Transverse colon (tissue), 4 donors: Measurements from ENCODE around the gene STEAP1B. TPM values are rescaled to one million over a fixed set of nuclear protein-coding genes. Genes with fewer than 3 reads are reported as not detected.

Source experiments
- DNase-seq: peaks from one replicate; pipeline ENCODE4 v3.0.0-alpha.2; 2019
- H3K27ac ChIP-seq, 4 donors: fragments of 200-600 bp; sonication (generic); 2 replicates each; pipeline ENCODE4 v1.5.1; 2016 to 2018; ENCODE audit warnings: inconsistent platforms in 4 of 4
- H3K27me3 ChIP-seq: fragments of 200-600 bp; sonication (generic); 2 replicates; pipeline ENCODE4 v1.5.1; 2017; ENCODE audit warnings: inconsistent platforms
- H3K36me3 ChIP-seq, 4 donors: fragments of 200-600 bp; sonication (generic); 2 replicates each; pipeline ENCODE4 v1.5.1; 2017 to 2019; ENCODE audit warnings: inconsistent platforms in 4 of 4
- H3K4me1 ChIP-seq, 4 donors: fragments of 200-600 bp; sonication (generic); 2 replicates each; pipeline ENCODE4 v1.5.1; 2017 to 2020; ENCODE audit warnings: inconsistent platforms in 4 of 4
- H3K4me3 ChIP-seq, 4 donors: fragments of 200-600 bp; sonication (generic); 1 replicate in 1 of 4; 2 replicates in 3 of 4; pipeline versions ENCODE4 v1.5.1 to v1.6.1; 2017 to 2019; ENCODE audit warnings: inconsistent platforms in 4 of 4
- H3K9me3 ChIP-seq, 2 donors: fragments of 200-600 bp; sonication (generic); 2 replicates each; pipeline ENCODE4 v1.5.1; 2017 to 2019; ENCODE audit warnings: inconsistent platforms in 2 of 2
- EP300 ChIP-seq: sonication (generic); formaldehyde crosslinking; IDR thresholded peaks from one replicate; pipeline ENCODE4 v1.6.1; 2017; ENCODE audit warnings: antibody characterized with exemption, low read depth
- POLR2A ChIP-seq: fragments of 450-650 bp; IDR thresholded peaks from one replicate; pipeline ENCODE4 v1.6.1; 2016; ENCODE audit warnings: antibody characterized with exemption, mild to moderate bottlenecking, moderate library complexity
- POLR2AphosphoS5 ChIP-seq, 3 donors: sonication (generic); formaldehyde crosslinking; IDR thresholded peaks; one replicate each; pipeline ENCODE4 v1.6.1; 2016; ENCODE audit warnings: antibody characterized with exemption in 3 of 3
- WGBS, 2 donors: methylation state at CpG; one replicate each; pipeline ENCODE4 v1.1.5; 2018; ENCODE audit warnings: low coverage in 1 of 2; 5-methylcytosine and 5-hydroxymethylcytosine counted together
- in situ Hi-C, 4 donors: fragments of 200-750 bp; cut with MboI; loops; one replicate each; pipeline versions ENCODE4 v1.15.0 to v1.15.1; 2017; ENCODE audit warnings: low sequenced_read_pairs in 3 of 4, low pct_ligation_motif_present in 1 of 4, low pct_unique_long_range_greater_than_20kb in 1 of 4
- intact Hi-C: fragments of 100-400 bp; cut with DNase I; formaldehyde crosslinking; loops from one replicate; pipeline ENCODE4 v1.15.1; 2023; ENCODE audit warnings: low total_unique reads
- total RNA-seq, 4 donors: library from RNA; depleted of rRNA; stranded (reverse); fragments of >200 nt; gene quantifications; one replicate each; pipeline ENCODE4 v1.1.0, GENCODE V29; 2016
- TF ChIP-seq, protein P1 (sequence below), 5 experiments: fragments of 200-600 bp in 3 of 5; fragments of 450-650 bp in 2 of 5; sonication (generic) in 3 of 5; IDR thresholded peaks; 1 replicate in 2 of 5; 2 replicates in 3 of 5; pipeline ENCODE4 v1.5.1; 2016 to 2017; ENCODE audit warnings: antibody characterized with exemption in 5 of 5, inconsistent platforms in 3 of 5, mild to moderate bottlenecking in 2 of 5, moderate library complexity in 1 of 5

The STEAP1B gene
- total RNA-seq, 4 donors from 2014 or later, result 0.64 to 3.7 TPM; not detected in 2

- no peak for DNase-seq
- in situ Hi-C loops (no loop called here), intact Hi-C loops (no loop called here)
- no peaks in the 10 kb centered on the region for H3K9me3 ChIP-seq
- no peaks in the 10 kb centered on the region for H3K36me3 ChIP-seq
- H3K27ac ChIP-seq, result no peak overlapping the region
- TF ChIP-seq POLR2AphosphoS5 (IDR thresholded peaks at IDR 0.05), result no peak
- no peak for TF ChIP-seq POLR2A
- no peaks in the 10 kb centered on the region for H3K27me3 ChIP-seq
- WGBS, 2 donors, result 54 to 79% methylated on average over 4 to 10 of the region's 10 CpGs
- no peaks in the 10 kb centered on the region for H3K4me1 ChIP-seq
- no peak overlapping the region for H3K4me3 ChIP-seq
Measured at GRCh38 chr7:22400150-22400814, 99.7 kb downstream of the STEAP1B start.

DNA sequence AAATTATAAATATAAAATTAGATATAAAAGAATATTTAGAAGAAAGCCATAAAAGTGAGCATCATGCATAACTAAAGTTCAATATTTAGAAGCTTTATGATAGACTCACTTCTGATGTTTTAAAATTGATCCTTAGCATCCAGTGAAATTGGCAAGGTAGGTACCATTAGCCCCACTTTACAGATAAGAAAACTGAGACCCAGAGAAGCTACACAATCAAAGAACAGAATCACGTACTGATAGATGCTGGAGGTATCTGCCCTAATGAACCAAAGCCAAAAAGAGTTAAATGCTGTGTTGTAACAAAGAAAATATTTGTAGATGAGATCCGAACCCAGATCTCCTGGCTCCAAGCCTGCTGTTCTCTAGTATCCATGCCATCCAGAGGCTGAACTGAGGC, 100.4 kb downstream of the STEAP1B start:
- H3K27me3 ChIP-seq, result no peaks in the 10 kb centered on the region
- intact Hi-C loops, result no loop called here

DNA sequence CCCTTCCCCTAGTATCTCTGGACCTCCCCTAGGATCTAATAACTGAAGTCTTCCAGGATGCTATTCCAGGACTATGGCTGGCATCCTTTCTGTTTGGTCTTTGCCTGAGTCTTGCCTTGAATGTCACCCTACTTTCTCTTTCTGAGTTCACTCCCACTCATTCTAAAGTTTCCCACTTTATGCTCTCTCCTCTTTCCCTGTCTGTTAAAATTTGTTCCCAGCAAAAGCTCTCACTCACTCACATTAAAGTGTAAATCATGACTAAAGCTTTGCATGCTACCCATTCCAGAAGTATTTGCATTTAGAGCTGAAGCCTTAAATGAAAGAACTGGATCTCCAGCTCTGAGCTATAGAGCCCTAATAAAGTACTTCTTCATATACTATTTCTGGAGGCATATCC, 100.9 kb downstream of the STEAP1B start:
- in situ Hi-C loops (no loop called here), intact Hi-C loops (no loop called here)
- peaks cover 0 to 3% (median 2%) of the 10 kb centered on the region in 4 donors for H3K4me1 ChIP-seq
- H3K9me3 ChIP-seq, result no peaks in the 10 kb centered on the region
- H3K4me3 ChIP-seq, result no peak overlapping the region
- no peak overlapping the region for H3K27ac ChIP-seq
- no peak for DNase-seq
- no peaks in the 10 kb centered on the region for H3K36me3 ChIP-seq
- TF ChIP-seq EP300 (no peak), POLR2A (no peak), POLR2AphosphoS5 (IDR thresholded peaks at IDR 0.05) (no peak)
- TF ChIP-seq, protein P1, sequence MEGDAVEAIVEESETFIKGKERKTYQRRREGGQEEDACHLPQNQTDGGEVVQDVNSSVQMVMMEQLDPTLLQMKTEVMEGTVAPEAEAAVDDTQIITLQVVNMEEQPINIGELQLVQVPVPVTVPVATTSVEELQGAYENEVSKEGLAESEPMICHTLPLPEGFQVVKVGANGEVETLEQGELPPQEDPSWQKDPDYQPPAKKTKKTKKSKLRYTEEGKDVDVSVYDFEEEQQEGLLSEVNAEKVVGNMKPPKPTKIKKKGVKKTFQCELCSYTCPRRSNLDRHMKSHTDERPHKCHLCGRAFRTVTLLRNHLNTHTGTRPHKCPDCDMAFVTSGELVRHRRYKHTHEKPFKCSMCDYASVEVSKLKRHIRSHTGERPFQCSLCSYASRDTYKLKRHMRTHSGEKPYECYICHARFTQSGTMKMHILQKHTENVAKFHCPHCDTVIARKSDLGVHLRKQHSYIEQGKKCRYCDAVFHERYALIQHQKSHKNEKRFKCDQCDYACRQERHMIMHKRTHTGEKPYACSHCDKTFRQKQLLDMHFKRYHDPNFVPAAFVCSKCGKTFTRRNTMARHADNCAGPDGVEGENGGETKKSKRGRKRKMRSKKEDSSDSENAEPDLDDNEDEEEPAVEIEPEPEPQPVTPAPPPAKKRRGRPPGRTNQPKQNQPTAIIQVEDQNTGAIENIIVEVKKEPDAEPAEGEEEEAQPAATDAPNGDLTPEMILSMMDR (IDR thresholded peaks at IDR 0.05), result no peak
- no peaks in the 10 kb centered on the region for H3K27me3 ChIP-seq

More for the DNA sequence above, 100.4 kb downstream of the STEAP1B start:
- TF ChIP-seq POLR2A, result no peak
- TF ChIP-seq EP300, result no peak
- TF ChIP-seq, protein P1 (IDR thresholded peaks at IDR 0.05), result no peak
- no peak for TF ChIP-seq POLR2AphosphoS5 (IDR thresholded peaks at IDR 0.05)
- Histone ChIP-seq H3K4me1 (no peaks in the 10 kb centered on the region), H3K36me3 (no peaks in the 10 kb centered on the region), H3K4me3 (no peak overlapping the region), H3K27ac (no peak overlapping the region), H3K9me3 (no peaks in the 10 kb centered on the region)
- DNase-seq, result no peak
- in situ Hi-C loops, result no loop called here
- WGBS, 2 donors, result 79 to 81% methylated on average over 2 of the region's 2 CpGs

DNA sequence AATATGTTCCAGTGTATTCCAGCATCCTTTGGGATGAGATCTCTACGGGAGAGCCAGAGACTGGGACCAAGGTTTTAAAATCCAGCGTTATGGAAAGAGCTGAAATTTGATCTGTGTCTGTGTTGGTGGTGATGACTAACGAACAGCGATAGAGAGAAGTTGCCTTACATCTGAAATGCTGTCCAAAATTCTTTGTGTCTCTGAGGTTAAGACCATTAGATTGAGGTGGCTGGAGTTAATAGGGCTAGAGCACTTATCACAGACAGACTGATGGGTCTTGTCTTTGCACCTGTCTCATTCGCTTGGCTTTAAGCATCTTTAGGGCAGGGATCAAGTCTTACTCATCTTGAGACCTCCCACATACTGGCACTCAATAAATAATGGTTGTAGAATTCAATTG, 102.0 kb downstream of the STEAP1B start:
- in situ Hi-C loops (no loop called here), intact Hi-C loops (no loop called here)
- 71 to 88% methylated on average over 3 to 5 of the region's 5 CpGs for WGBS, 2 donors
- TF ChIP-seq EP300, result no peak
- TF ChIP-seq POLR2A, result no peak
- no peak for TF ChIP-seq POLR2AphosphoS5 (IDR thresholded peaks at IDR 0.05)
- TF ChIP-seq, protein P1 (IDR thresholded peaks at IDR 0.05), result no peak
- DNase-seq, result no peak
- Histone ChIP-seq H3K4me1 (peaks cover 0 to 5% (median 2%) of the 10 kb centered on the region in 4 donors), H3K9me3 (no peaks in the 10 kb centered on the region), H3K27me3 (no peaks in the 10 kb centered on the region), H3K4me3 (no peak overlapping the region), H3K36me3 (no peaks in the 10 kb centered on the region), H3K27ac (no peak overlapping the region)

- H3K9me3 ChIP-seq, result no peaks in the 10 kb centered on the region
- TF ChIP-seq POLR2AphosphoS5 (IDR thresholded peaks at IDR 0.05) (no peak), POLR2A (no peak), EP300 (no peak)
- TF ChIP-seq, protein P1 (IDR thresholded peaks at IDR 0.05), result no peak
- H3K4me3 ChIP-seq, result no peak overlapping the region
- H3K27ac ChIP-seq, result no peak overlapping the region
- peaks cover 0 to 5% (median 2%) of the 10 kb centered on the region in 4 donors for H3K4me1 ChIP-seq
- intact Hi-C loops (no loop called here), in situ Hi-C loops (no loop called here)
- no CpG with 5 or more reads among the region's 6 CpGs for WGBS, 2 donors
- no peaks in the 10 kb centered on the region for H3K27me3 ChIP-seq
- no peak for DNase-seq
- no peaks in the 10 kb centered on the region for H3K36me3 ChIP-seq
Measured at GRCh38 chr7:22395222-22395621, 104.8 kb downstream of the STEAP1B start.
